GM19452 (cell line): ENCODE measurements around the gene CIB4.

Source experiments
- ATAC-seq: cut with Tn5 transposase; IDR thresholded peaks from one replicate; pipeline ENCODE4 v1.9.1; 2021; ENCODE audit not compliant: unreplicated experiment

Gene CIB4

GRCh38 chr2:26583381-26583911, 57.7 kb downstream of the CIB4 start:
- ATAC-seq = no peak

GRCh38 chr2:26582890-26583289, 58.3 kb downstream of the CIB4 start:
- no peak for ATAC-seq

GRCh38 chr2:26581991-26582842, 58.9 kb downstream of the CIB4 start:
- ATAC-seq = no peak

- ATAC-seq = no peak
Measured at GRCh38 chr2:26581266-26581990, 59.7 kb downstream of the CIB4 start.

- no peak for ATAC-seq
Measured at GRCh38 chr2:26580751-26581150, 60.4 kb downstream of the CIB4 start.

- no peak for ATAC-seq
Measured at GRCh38 chr2:26580151-26580550, 61.0 kb downstream of the CIB4 start.

- ATAC-seq = no peak
Measured at GRCh38 chr2:26579723-26580040, 61.5 kb downstream of the CIB4 start.

- no peak for ATAC-seq
Measured at GRCh38 chr2:26579025-26579722, 62.0 kb downstream of the CIB4 start.

- ATAC-seq = no peak
Measured at GRCh38 chr2:26578581-26578980, 62.6 kb downstream of the CIB4 start.

- no peak for ATAC-seq
Measured at GRCh38 chr2:26578113-26578458, 63.1 kb downstream of the CIB4 start.

GRCh38 chr2:26577442-26578112, 63.6 kb downstream of the CIB4 start:
- no peak for ATAC-seq

GRCh38 chr2:26576565-26577441, 64.4 kb downstream of the CIB4 start:
- no peak for ATAC-seq

GRCh38 chr2:26575836-26576564, 65.2 kb downstream of the CIB4 start:
- ATAC-seq = no peak

- no peak for ATAC-seq
Measured at GRCh38 chr2:26574900-26575560, 66.1 kb downstream of the CIB4 start.

GRCh38 chr2:26574066-26574899, 66.9 kb downstream of the CIB4 start:
- no peak for ATAC-seq

GRCh38 chr2:26573241-26573925, 67.8 kb downstream of the CIB4 start:
- no peak for ATAC-seq

GRCh38 chr2:26572591-26572990, 68.6 kb downstream of the CIB4 start:
- no peak for ATAC-seq

- no peak for ATAC-seq
Measured at GRCh38 chr2:26571316-26571715, 69.8 kb downstream of the CIB4 start.
